SK-N-SH treated with all-trans-retinoic acid at 6 μM for 48 hours (cell line): ENCODE measurements around the gene DCLRE1C.

ENCODE experiments used
- ATAC-seq: fragments of 200-7000 bp; cut with Tn5 transposase; 3 replicates; pipeline ENCODE4 v1.9.1; 2020; ENCODE audit warnings: mild to moderate bottlenecking, moderate library complexity
- ARNTL ChIP-seq: fragments of 450-650 bp; formaldehyde crosslinking; IDR thresholded peaks from 2 replicates; pipeline ENCODE4 v1.5.0; 2020; ENCODE audit warnings: low read depth, mild to moderate bottlenecking, moderate library complexity, borderline replicate concordance
- CSDC2 ChIP-seq: fragments of 250-450 bp; sonication (Bioruptor Pico); IDR thresholded peaks from 2 replicates; pipeline ENCODE4 v1.5.0; 2020; ENCODE audit warnings: mild to moderate bottlenecking, moderate library complexity
- ESRRG ChIP-seq: fragments of 250-450 bp; sonication (Bioruptor Pico); IDR thresholded peaks from 2 replicates; pipeline ENCODE4 v1.6.1; 2021; ENCODE audit warnings: mild to moderate bottlenecking
- ISL1 ChIP-seq: fragments of 250-450 bp; sonication (Bioruptor Pico); IDR thresholded peaks from 2 replicates; pipeline ENCODE4 v2.1.2; 2022; ENCODE audit warnings: mild to moderate bottlenecking, moderate library complexity
- OSR1 ChIP-seq: fragments of 250-450 bp; sonication (Bioruptor Pico); IDR thresholded peaks from 2 replicates; pipeline ENCODE4 v1.8.0; 2022; ENCODE audit warnings: moderate library complexity, mild to moderate bottlenecking, inconsistent platforms
- PPARA ChIP-seq: fragments of 250-450 bp; sonication (Bioruptor Pico); IDR thresholded peaks from 2 replicates; pipeline ENCODE4 v1.5.0; 2020; ENCODE audit warnings: mild to moderate bottlenecking, borderline replicate concordance
- RARB ChIP-seq: fragments of 250-450 bp; sonication (Bioruptor Pico); IDR thresholded peaks from 2 replicates; pipeline ENCODE4 v1.8.0; 2021; ENCODE audit warnings: mild to moderate bottlenecking, moderate library complexity
- SNAI2 ChIP-seq: fragments of 250-450 bp; sonication (Bioruptor Pico); IDR thresholded peaks from 2 replicates; pipeline ENCODE4 v1.5.0; 2020; ENCODE audit warnings: mild to moderate bottlenecking, moderate library complexity
- TCF4 ChIP-seq: fragments of 250-450 bp; sonication (Bioruptor Pico); IDR thresholded peaks from 2 replicates; pipeline ENCODE4 v1.8.0; 2021; ENCODE audit warnings: mild to moderate bottlenecking, moderate library complexity, borderline replicate concordance
- TOX ChIP-seq: fragments of 250-450 bp; sonication (Bioruptor Pico); IDR thresholded peaks from 2 replicates; pipeline ENCODE4 v1.8.0; 2021; ENCODE audit warnings: mild to moderate bottlenecking, moderate library complexity, borderline replicate concordance
- ZC3H10 ChIP-seq: fragments of 250-450 bp; sonication (Bioruptor Pico); IDR thresholded peaks from 2 replicates; pipeline ENCODE4 v1.5.1; 2021; ENCODE audit warnings: mild to moderate bottlenecking, moderate library complexity
- ZFP3 ChIP-seq: fragments of 250-450 bp; sonication (Bioruptor Pico); IDR thresholded peaks from 2 replicates; pipeline ENCODE4 v1.5.0; 2020; ENCODE audit warnings: mild to moderate bottlenecking, moderate library complexity
- ZFP30 ChIP-seq: fragments of 450-650 bp; formaldehyde crosslinking; IDR thresholded peaks from 2 replicates; pipeline ENCODE4 v1.5.0; 2022; ENCODE audit warnings: mild to moderate bottlenecking, moderate library complexity
- ZNF565 ChIP-seq: fragments of 450-650 bp; formaldehyde crosslinking; conservative IDR thresholded peaks from 2 replicates; pipeline ENCODE4 v1.5.0; 2020; ENCODE audit warnings: low read depth, mild to moderate bottlenecking, moderate library complexity
- ZNF70 ChIP-seq: fragments of 450-650 bp; formaldehyde crosslinking; IDR thresholded peaks from 2 replicates; pipeline ENCODE4 v1.5.0; 2020; ENCODE audit warnings: mild to moderate bottlenecking, moderate library complexity
- ZNF8 ChIP-seq: fragments of 450-650 bp; formaldehyde crosslinking; IDR thresholded peaks from 2 replicates; pipeline ENCODE4 v1.5.0; 2020; ENCODE audit warnings: mild to moderate bottlenecking, moderate library complexity
- TF ChIP-seq, protein P1 (sequence below): fragments of 250-450 bp; sonication (Bioruptor Pico); IDR thresholded peaks from 2 replicates; pipeline ENCODE4 v1.5.0; 2020; ENCODE audit warnings: mild to moderate bottlenecking, moderate library complexity
- TF ChIP-seq, protein P2 (sequence below): fragments of 250-450 bp; sonication (Bioruptor Pico); IDR thresholded peaks from 2 replicates; pipeline ENCODE4 v1.5.1; 2021; ENCODE audit warnings: mild to moderate bottlenecking, moderate library complexity
- TF ChIP-seq, protein P3 (sequence below): fragments of 250-450 bp; sonication (Bioruptor Pico); IDR thresholded peaks from 2 replicates; pipeline ENCODE4 v1.5.1; 2020; ENCODE audit warnings: low read depth, mild to moderate bottlenecking, moderate library complexity
- TF ChIP-seq, protein P4 (sequence below): fragments of 250-450 bp; sonication (Bioruptor Pico); IDR thresholded peaks from 2 replicates; pipeline ENCODE4 v1.8.0; 2020; ENCODE audit warnings: mild to moderate bottlenecking, moderate library complexity, borderline replicate concordance

Gene DCLRE1C

DNA sequence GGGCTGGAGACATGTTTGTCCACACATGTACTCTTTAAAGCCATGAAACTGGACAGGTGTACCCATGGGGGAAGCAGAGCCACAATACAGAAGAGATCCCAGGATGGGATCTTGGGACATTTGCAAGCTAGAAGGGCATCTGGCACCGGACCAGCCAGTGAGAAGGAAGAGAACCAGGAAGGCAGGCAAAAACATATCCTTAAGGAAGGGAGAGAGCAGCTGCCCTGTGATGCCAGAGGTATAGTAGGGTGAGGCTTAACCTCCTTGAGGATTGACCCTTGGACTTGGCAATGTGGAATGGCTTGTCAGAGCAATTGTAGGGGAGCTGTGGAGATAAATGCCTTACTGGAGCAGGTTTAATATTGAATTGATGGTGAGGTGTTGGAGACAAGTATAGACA, 93.1 kb downstream of the DCLRE1C start (continued):
- TF ChIP-seq, protein P1, sequence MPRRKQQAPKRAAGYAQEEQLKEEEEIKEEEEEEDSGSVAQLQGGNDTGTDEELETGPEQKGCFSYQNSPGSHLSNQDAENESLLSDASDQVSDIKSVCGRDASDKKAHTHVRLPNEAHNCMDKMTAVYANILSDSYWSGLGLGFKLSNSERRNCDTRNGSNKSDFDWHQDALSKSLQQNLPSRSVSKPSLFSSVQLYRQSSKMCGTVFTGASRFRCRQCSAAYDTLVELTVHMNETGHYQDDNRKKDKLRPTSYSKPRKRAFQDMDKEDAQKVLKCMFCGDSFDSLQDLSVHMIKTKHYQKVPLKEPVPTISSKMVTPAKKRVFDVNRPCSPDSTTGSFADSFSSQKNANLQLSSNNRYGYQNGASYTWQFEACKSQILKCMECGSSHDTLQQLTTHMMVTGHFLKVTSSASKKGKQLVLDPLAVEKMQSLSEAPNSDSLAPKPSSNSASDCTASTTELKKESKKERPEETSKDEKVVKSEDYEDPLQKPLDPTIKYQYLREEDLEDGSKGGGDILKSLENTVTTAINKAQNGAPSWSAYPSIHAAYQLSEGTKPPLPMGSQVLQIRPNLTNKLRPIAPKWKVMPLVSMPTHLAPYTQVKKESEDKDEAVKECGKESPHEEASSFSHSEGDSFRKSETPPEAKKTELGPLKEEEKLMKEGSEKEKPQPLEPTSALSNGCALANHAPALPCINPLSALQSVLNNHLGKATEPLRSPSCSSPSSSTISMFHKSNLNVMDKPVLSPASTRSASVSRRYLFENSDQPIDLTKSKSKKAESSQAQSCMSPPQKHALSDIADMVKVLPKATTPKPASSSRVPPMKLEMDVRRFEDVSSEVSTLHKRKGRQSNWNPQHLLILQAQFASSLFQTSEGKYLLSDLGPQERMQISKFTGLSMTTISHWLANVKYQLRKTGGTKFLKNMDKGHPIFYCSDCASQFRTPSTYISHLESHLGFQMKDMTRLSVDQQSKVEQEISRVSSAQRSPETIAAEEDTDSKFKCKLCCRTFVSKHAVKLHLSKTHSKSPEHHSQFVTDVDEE (CRISPR knock-in tag) = no peak
- TF ChIP-seq ZNF8 (CRISPR knock-in tag) (no peak), OSR1 (CRISPR knock-in tag) (no peak), SNAI2 (no peak)
- TF ChIP-seq, protein P2, sequence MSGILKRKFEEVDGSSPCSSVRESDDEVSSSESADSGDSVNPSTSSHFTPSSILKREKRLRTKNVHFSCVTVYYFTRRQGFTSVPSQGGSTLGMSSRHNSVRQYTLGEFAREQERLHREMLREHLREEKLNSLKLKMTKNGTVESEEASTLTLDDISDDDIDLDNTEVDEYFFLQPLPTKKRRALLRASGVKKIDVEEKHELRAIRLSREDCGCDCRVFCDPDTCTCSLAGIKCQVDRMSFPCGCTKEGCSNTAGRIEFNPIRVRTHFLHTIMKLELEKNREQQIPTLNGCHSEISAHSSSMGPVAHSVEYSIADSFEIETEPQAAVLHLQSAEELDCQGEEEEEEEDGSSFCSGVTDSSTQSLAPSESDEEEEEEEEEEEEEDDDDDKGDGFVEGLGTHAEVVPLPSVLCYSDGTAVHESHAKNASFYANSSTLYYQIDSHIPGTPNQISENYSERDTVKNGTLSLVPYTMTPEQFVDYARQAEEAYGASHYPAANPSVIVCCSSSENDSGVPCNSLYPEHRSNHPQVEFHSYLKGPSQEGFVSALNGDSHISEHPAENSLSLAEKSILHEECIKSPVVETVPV (CRISPR knock-in tag) = no peak

DNA sequence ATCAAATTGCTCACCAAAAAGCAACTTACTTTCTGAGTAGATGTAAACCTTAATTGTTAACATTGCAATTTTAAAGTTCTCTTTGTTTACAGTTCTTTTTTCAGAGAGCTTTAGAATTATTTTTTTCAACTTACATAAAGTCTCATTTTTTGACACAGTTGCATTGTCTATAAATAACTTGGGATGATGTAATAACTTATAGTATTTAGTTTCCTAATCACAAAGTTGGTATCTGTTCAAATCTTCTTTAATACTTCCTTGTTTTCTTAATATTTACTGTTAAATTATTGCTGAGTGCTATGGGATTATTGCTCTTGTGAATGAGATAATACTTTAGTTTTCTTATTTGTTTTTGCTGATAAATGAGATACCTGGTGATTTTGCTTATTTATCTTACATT, 94.1 kb downstream of the DCLRE1C start:
- no peak for TF ChIP-seq ZC3H10 (CRISPR knock-in tag)
- TF ChIP-seq ZNF565 (CRISPR knock-in tag) = no peak
- TF ChIP-seq ZFP3 (CRISPR knock-in tag) = no peak
- no peak for TF ChIP-seq RARB (CRISPR knock-in tag)
- TF ChIP-seq OSR1 (CRISPR knock-in tag) = no peak
- TF ChIP-seq SNAI2 = no peak
- TF ChIP-seq TCF4 (CRISPR knock-in tag) = no peak
- no peak for TF ChIP-seq ISL1 (CRISPR knock-in tag)
- TF ChIP-seq, protein P3, sequence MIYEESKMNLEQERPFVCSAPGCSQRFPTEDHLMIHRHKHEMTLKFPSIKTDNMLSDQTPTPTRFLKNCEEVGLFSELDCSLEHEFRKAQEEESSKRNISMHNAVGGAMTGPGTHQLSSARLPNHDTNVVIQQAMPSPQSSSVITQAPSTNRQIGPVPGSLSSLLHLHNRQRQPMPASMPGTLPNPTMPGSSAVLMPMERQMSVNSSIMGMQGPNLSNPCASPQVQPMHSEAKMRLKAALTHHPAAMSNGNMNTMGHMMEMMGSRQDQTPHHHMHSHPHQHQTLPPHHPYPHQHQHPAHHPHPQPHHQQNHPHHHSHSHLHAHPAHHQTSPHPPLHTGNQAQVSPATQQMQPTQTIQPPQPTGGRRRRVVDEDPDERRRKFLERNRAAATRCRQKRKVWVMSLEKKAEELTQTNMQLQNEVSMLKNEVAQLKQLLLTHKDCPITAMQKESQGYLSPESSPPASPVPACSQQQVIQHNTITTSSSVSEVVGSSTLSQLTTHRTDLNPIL (CRISPR knock-in tag) = no peak
- no peak for TF ChIP-seq CSDC2 (CRISPR knock-in tag)
- TF ChIP-seq ZFP30 (CRISPR knock-in tag) = no peak
- no peak for TF ChIP-seq PPARA (CRISPR knock-in tag)
- TF ChIP-seq ZNF8 (CRISPR knock-in tag) = no peak
- no peak for TF ChIP-seq ARNTL
- TF ChIP-seq, protein P1 (CRISPR knock-in tag) = no peak
- no peak for TF ChIP-seq ZNF70 (CRISPR knock-in tag)
- TF ChIP-seq, protein P2 (CRISPR knock-in tag) = no peak
- TF ChIP-seq, protein P4, sequence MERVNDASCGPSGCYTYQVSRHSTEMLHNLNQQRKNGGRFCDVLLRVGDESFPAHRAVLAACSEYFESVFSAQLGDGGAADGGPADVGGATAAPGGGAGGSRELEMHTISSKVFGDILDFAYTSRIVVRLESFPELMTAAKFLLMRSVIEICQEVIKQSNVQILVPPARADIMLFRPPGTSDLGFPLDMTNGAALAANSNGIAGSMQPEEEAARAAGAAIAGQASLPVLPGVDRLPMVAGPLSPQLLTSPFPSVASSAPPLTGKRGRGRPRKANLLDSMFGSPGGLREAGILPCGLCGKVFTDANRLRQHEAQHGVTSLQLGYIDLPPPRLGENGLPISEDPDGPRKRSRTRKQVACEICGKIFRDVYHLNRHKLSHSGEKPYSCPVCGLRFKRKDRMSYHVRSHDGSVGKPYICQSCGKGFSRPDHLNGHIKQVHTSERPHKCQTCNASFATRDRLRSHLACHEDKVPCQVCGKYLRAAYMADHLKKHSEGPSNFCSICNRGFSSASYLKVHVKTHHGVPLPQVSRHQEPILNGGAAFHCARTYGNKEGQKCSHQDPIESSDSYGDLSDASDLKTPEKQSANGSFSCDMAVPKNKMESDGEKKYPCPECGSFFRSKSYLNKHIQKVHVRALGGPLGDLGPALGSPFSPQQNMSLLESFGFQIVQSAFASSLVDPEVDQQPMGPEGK (CRISPR knock-in tag) = no peak
- no peak for TF ChIP-seq ESRRG
- ATAC-seq = no peak

DNA sequence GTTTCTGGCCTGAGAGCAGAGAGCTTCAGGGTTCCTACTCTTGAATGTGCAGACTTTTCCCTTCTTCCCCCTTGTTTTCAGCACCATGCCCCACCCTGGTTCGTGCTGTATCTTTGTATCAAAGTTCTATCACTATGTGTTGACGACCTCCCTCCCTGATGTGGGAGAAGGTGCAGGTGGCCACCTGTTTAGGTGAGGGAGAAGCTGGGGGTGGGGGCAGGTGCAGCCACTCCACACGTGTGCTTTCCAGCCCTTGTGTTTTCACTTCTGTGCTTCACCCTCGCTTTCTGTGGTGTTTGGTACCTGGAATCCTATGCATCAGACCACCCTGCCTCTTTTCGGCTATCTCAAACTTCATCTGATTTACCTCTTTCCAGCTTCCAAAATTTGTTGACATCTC, 94.9 kb downstream of the DCLRE1C start:
- ATAC-seq = no peak
- no peak for TF ChIP-seq ESRRG
- TF ChIP-seq, protein P1 (CRISPR knock-in tag) = no peak
- no peak for TF ChIP-seq TOX (CRISPR knock-in tag)
- no peak for TF ChIP-seq ISL1 (CRISPR knock-in tag)
- TF ChIP-seq ZNF565 (CRISPR knock-in tag) = no peak
- no peak for TF ChIP-seq ARNTL
